Activated B cell treated with CpG ODN at 0.5 μM for 24 hours (primary cell): Measurements from ENCODE around the gene TGM5. TPM values are rescaled to one million over a fixed set of nuclear protein-coding genes. Genes with fewer than 3 reads are reported as not detected.

Experiments used
- ATAC-seq: fragments of 200-7000 bp; cut with Tn5 transposase; one replicate; pipeline ENCODE4 v1.10.0; 2021; ENCODE audit warnings: low read depth, mild to moderate bottlenecking, moderate library complexity
- CTCF ChIA-PET: fragments of 350-600 bp; sonication (Branson Sonifier 250); formaldehyde crosslinking; loops from one replicate; lab custom pipeline; 2021; ENCODE audit warnings: antibody characterized with exemption; lab: Charles Lee
- POLR2A ChIA-PET: fragments of 350-600 bp; sonication (Branson Sonifier 250); formaldehyde crosslinking; loops from one replicate; lab custom pipeline; 2021; ENCODE audit warnings: antibody characterized with exemption; lab: Charles Lee
- DNase-seq: peaks from one replicate; pipeline ENCODE4 v3.0.0; 2022
- H3K27ac Mint-ChIP-seq: one replicate; pipeline ENCODE4 v1.8.0; 2020; ENCODE audit warnings: mixed read lengths
- H3K27me3 Mint-ChIP-seq: one replicate; pipeline ENCODE4 v1.8.0; 2021; ENCODE audit warnings: mixed read lengths
- H3K36me3 Mint-ChIP-seq: one replicate; pipeline ENCODE4 v1.8.0; 2021; ENCODE audit warnings: low read depth, mixed read lengths
- H3K4me1 Mint-ChIP-seq: one replicate; pipeline ENCODE4 v1.8.0; 2021; ENCODE audit warnings: mixed read lengths
- H3K4me3 Mint-ChIP-seq: one replicate; pipeline ENCODE4 v1.8.0; 2020; ENCODE audit warnings: mild to moderate bottlenecking, mixed read lengths
- H3K9me3 Mint-ChIP-seq: one replicate; pipeline ENCODE4 v1.8.0; 2020; ENCODE audit warnings: mixed read lengths
- intact Hi-C: fragments of 100-400 bp; cut with micrococcal nuclease; formaldehyde crosslinking; loops from one replicate; pipeline ENCODE4 v1.15.1; 2024
- total RNA-seq: library from RNA; stranded (reverse); gene quantifications from 2 replicates; pipeline ENCODE4 v1.2.3, GENCODE V29; 2022
- TF ChIP-seq, protein P1 (sequence below): fragments of 200-600 bp; IDR thresholded peaks from one replicate; pipeline ENCODE4 v1.8.0; 2022; ENCODE audit warnings: antibody characterized with exemption, mild to moderate bottlenecking

TGM5 gene
- total RNA-seq, 1 donor from 2014 or later, result 0.11 TPM

DNA sequence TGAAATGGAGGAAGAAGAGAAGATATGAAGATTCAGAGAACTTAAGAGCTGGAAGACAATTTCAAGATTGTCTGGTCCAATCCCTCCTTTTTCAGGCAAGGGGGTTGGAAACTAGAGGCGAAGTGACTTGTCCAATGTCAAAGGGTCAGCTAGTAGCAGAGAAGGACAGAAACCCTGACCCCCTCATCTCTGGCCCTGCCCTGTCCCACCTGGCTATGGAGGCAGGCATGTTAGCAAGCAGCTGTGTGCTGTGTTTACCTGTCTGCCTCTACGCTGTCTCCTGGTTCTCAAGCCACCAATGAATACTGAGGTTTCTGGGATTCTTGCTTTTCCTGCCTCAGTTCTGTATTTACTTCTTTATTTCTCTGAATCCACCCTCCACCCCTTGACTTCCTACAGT lies 342 bp downstream of the TGM5 start:
- intact Hi-C loops, result no loop called here
- Mint-ChIP-seq H3K27me3 (no peaks in the 10 kb centered on the region), H3K4me3 (no peak overlapping the region), H3K9me3 (no peaks in the 10 kb centered on the region), H3K36me3 (no peaks in the 10 kb centered on the region), H3K4me1 (peaks cover 31% of the 10 kb centered on the region), H3K27ac (no peak overlapping the region)
- TF ChIP-seq, protein P1, sequence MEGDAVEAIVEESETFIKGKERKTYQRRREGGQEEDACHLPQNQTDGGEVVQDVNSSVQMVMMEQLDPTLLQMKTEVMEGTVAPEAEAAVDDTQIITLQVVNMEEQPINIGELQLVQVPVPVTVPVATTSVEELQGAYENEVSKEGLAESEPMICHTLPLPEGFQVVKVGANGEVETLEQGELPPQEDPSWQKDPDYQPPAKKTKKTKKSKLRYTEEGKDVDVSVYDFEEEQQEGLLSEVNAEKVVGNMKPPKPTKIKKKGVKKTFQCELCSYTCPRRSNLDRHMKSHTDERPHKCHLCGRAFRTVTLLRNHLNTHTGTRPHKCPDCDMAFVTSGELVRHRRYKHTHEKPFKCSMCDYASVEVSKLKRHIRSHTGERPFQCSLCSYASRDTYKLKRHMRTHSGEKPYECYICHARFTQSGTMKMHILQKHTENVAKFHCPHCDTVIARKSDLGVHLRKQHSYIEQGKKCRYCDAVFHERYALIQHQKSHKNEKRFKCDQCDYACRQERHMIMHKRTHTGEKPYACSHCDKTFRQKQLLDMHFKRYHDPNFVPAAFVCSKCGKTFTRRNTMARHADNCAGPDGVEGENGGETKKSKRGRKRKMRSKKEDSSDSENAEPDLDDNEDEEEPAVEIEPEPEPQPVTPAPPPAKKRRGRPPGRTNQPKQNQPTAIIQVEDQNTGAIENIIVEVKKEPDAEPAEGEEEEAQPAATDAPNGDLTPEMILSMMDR, result no peak
- CTCF ChIA-PET, result interaction anchor here (2.8 kb wide), 1 partner anchor 41 kb away, joined by 7 read pairs; no protein-coding TSS in a partner anchor
- DNase-seq (no peak), ATAC-seq (no peak)
- POLR2A ChIA-PET, result interaction anchor here (0.7 kb wide), 1 partner anchor 10 kb away, joined by 3 read pairs; no protein-coding TSS in a partner anchor

DNA sequence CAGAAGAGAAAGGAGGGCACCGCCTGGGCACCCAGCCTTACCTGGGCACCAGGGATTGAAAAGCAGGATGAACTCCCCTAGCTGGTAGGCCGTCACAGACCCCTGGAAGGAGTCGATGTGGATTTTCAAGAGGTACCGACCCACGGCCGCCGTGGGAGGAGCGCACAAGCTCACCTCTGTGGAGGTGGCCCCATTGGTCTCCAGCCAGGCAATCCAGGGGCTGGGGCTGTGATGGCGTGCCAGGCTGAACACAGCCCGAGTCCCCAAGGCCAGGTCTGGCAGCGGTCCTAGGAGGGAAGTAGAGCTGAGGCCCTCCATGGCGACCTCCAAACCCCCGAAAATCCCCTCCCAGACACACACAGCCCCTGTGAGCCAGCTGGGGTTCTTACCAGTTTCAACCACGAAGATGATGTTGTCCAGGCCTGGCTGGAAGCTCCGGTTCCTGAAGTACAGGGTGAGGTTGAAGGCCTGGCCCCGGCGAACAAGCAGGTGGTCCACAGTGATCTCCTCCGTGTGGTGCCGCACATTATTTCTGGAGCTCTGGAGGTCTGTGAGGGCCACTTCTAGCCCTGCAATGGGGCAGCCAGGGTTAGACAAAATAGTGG lies 6.6 kb downstream of the TGM5 start:
- Mint-ChIP-seq H3K36me3 (no peaks in the 10 kb centered on the region), H3K27ac (no peak overlapping the region), H3K27me3 (no peaks in the 10 kb centered on the region), H3K4me1 (no peaks in the 10 kb centered on the region), H3K4me3 (no peak overlapping the region), H3K9me3 (no peaks in the 10 kb centered on the region)
- intact Hi-C loops, result no loop called here
- POLR2A ChIA-PET, result no interaction called here
- no peak for DNase-seq
- CTCF ChIA-PET, result interaction anchor here (1.2 to 1.5 kb wide), 2 partner anchors 25 to 35 kb away, joined by 3 to 4 read pairs; no protein-coding TSS in a partner anchor
- ATAC-seq, result no peak
- TF ChIP-seq, protein P1, result no peak

DNA sequence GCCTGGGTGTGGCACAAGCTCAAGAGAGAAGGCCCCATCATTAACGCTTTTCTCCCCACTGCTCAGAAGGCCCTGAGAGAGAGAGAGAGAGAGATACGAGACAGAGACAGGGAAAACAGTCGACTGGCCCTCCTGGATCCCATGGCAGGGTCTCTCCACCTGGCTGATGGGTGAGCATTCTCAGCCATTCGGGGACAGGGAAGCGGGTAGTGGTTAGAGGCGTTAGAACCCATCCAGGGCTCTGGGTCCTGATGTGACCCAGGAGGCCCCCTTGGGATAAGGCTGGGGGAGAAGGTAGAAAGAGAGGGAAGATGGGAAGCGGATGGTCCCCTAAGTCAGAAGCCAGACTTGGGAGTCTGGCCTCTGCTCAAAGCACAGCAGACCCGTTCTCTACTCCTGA lies 7.9 kb downstream of the TGM5 start:
- H3K36me3 Mint-ChIP-seq, result no peaks in the 10 kb centered on the region
- no peak overlapping the region for H3K27ac Mint-ChIP-seq
- DNase-seq (no peak), ATAC-seq (no peak)
- intact Hi-C loops, result no loop called here
- no peaks in the 10 kb centered on the region for H3K27me3 Mint-ChIP-seq
- POLR2A ChIA-PET, result no interaction called here
- no peak overlapping the region for H3K4me3 Mint-ChIP-seq
- H3K4me1 Mint-ChIP-seq, result peaks cover 9% of the 10 kb centered on the region
- H3K9me3 Mint-ChIP-seq, result no peaks in the 10 kb centered on the region
- CTCF ChIA-PET, result no interaction called here
- TF ChIP-seq, protein P1, result no peak

DNA sequence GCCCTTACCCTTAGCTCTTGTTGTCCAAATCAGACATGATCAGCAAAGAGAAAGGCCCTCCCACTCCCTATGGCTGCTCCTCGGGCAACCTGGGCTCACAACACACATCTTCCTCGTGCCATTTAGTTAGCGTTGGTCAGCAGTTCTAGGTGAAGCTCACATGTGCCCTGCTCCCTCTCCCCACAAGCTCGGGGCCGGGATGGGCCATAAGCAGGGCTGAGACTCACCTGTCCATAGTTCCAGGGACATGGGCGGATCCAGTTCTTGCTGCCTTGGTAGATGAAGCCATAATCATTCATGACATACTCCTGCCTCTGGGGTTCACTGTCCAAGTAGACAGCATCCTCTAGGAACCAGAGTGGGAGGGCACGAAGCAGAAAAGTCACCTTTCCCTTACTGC lies 10.4 kb downstream of the TGM5 start:
- DNase-seq (no peak), ATAC-seq (no peak)
- Mint-ChIP-seq H3K27ac (no peak overlapping the region), H3K9me3 (no peaks in the 10 kb centered on the region), H3K4me1 (peaks cover 21% of the 10 kb centered on the region), H3K4me3 (no peak overlapping the region), H3K36me3 (no peaks in the 10 kb centered on the region), H3K27me3 (no peaks in the 10 kb centered on the region)
- TF ChIP-seq, protein P1, result no peak
- intact Hi-C loops, result no loop called here
- POLR2A ChIA-PET, result no interaction called here
- CTCF ChIA-PET, result no interaction called here

DNA sequence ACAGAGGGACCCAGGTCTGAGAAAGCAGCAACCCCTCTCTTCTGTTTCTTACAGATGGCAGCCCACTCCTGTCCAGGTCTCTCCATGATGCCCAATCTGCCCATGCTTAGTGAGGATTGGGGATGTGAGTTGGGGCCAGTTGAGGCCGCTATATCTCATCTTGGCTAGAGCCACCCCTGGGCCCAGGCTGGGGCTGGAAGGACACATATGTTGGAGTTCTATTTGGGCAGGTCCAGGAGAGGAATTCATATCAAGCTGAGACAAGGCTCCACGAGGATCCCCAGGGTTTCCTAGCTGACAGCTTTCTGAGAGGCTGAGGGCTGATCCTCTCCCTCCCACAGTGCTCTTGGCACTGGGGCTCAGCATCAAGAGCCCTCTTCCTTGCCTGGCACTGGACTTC lies 11.4 kb downstream of the TGM5 start:
- DNase-seq (no peak), ATAC-seq (no peak)
- ChIA-PET CTCF (interaction anchor here (1.7 kb wide), 1 partner anchor 30 kb away, joined by 5 read pairs; no protein-coding TSS in a partner anchor), POLR2A (no interaction called here)
- no peak overlapping the region for H3K27ac Mint-ChIP-seq
- TF ChIP-seq, protein P1, result no peak
- no peaks in the 10 kb centered on the region for H3K27me3 Mint-ChIP-seq
- H3K4me3 Mint-ChIP-seq, result no peak overlapping the region
- H3K4me1 Mint-ChIP-seq, result peaks cover 21% of the 10 kb centered on the region
- H3K9me3 Mint-ChIP-seq, result no peaks in the 10 kb centered on the region
- H3K36me3 Mint-ChIP-seq, result no peaks in the 10 kb centered on the region
- intact Hi-C loops, result no loop called here
